Posterior vena cava (tissue), 2 donors: ENCODE results near the gene BCL11B. TPM values are rescaled to one million over a fixed set of nuclear protein-coding genes. Genes with fewer than 3 reads are reported as not detected.

Experiments
- DNase-seq: peaks from one replicate; pipeline ENCODE4 v3.0.0-alpha.2; 2020; ENCODE audit warnings: low spot score
- intact Hi-C, 2 donors: fragments of 100-400 bp; cut with DNase I; formaldehyde crosslinking; loops; one replicate each; pipeline versions ENCODE4 v1.14.1 to v1.14.2; 2022 to 2023
- total RNA-seq, 2 donors: library from RNA; stranded (reverse); fragmentation: NEBNext Ultra II Directional; extraction: Animal tissue kit (Norgen Biotek cat#: 25700); gene quantifications; one replicate each; pipeline ENCODE4 v1.2.1, GENCODE V29; 2021
- donor health status: DM: yes; HTN: yes; CAD: no.
- donor health status: DM: yes; HTN: yes; CAD: no.

BCL11B gene
- total RNA-seq, 2 donors from 2014 or later = 0.43 to 1.5 TPM

- DNase-seq = peak; percentile 64
- intact Hi-C loops = no loop called here
These were observed 17.6 kb upstream of the BCL11B start for GRCh38 chr14:99289394-99290189.

GRCh38 chr14:99288948-99289347, 17.0 kb upstream of the BCL11B start:
- intact Hi-C loops = no loop called here
- no peak for DNase-seq

GRCh38 chr14:99287269-99287942, 15.4 kb upstream of the BCL11B start:
- intact Hi-C loops = no loop called here
- no peak for DNase-seq

- intact Hi-C loops = no loop called here
- no peak for DNase-seq
These were observed 14.8 kb upstream of the BCL11B start for GRCh38 chr14:99286761-99287160.

- intact Hi-C loops = no loop called here
- DNase-seq = no peak
These were observed 12.4 kb upstream of the BCL11B start for GRCh38 chr14:99284254-99285004.

GRCh38 chr14:99282261-99283050, 10.5 kb upstream of the BCL11B start:
- DNase-seq = no peak
- intact Hi-C loops = no loop called here

GRCh38 chr14:99281396-99281795, 9.4 kb upstream of the BCL11B start:
- intact Hi-C loops = no loop called here
- no peak for DNase-seq

GRCh38 chr14:99280852-99281251, 8.9 kb upstream of the BCL11B start:
- DNase-seq = no peak
- intact Hi-C loops = no loop called here

- DNase-seq = no peak
- intact Hi-C loops = no loop called here
These were observed 8.2 kb upstream of the BCL11B start for GRCh38 chr14:99280066-99280731.

GRCh38 chr14:99278836-99279235, 6.8 kb upstream of the BCL11B start:
- intact Hi-C loops = no loop called here
- DNase-seq = no peak

- intact Hi-C loops = no loop called here
- DNase-seq = no peak
These were observed 5.5 kb upstream of the BCL11B start for GRCh38 chr14:99277530-99277929.

- no peak for DNase-seq
- intact Hi-C loops = no loop called here
These were observed 4.5 kb upstream of the BCL11B start for GRCh38 chr14:99276482-99276881.

GRCh38 chr14:99275222-99275584, 3.2 kb upstream of the BCL11B start:
- intact Hi-C loops = no loop called here
- no peak for DNase-seq

GRCh38 chr14:99274346-99275221, 2.6 kb upstream of the BCL11B start:
- intact Hi-C loops = no loop called here
- DNase-seq = no peak

GRCh38 chr14:99273766-99274345, 1.9 kb upstream of the BCL11B start:
- DNase-seq = no peak
- intact Hi-C loops = no loop called here

- intact Hi-C loops = no loop called here
- DNase-seq = no peak
These were observed 1.1 kb upstream of the BCL11B start for GRCh38 chr14:99272899-99273765.

GRCh38 chr14:99272632-99272898, 568 bp upstream of the BCL11B start:
- DNase-seq = no peak
- intact Hi-C loops = no loop called here
